BLaER1 (cell line): ENCODE results near the gene HSDL1.
A peak's percentile ranks its signal among the peaks of the same experiment; 100 is the strongest.

Source experiments
- H3K27ac ChIP-seq: shearing (Covaris generic); formaldehyde crosslinking; 2 replicates; pipeline ENCODE4 v1.8.1; 2022
- H3K27me3 ChIP-seq: shearing (Covaris generic); formaldehyde crosslinking; 2 replicates; pipeline ENCODE4 v1.8.1; 2022
- H3K36me3 ChIP-seq: shearing (Covaris generic); formaldehyde crosslinking; 2 replicates; pipeline ENCODE4 v1.8.1; 2022
- H3K4me1 ChIP-seq: shearing (Covaris generic); formaldehyde crosslinking; 2 replicates; pipeline ENCODE4 v1.8.1; 2022
- H3K4me2 ChIP-seq: shearing (Covaris generic); formaldehyde crosslinking; 2 replicates; pipeline ENCODE4 v1.8.1; 2022
- H3K4me3 ChIP-seq: shearing (Covaris generic); formaldehyde crosslinking; 2 replicates; pipeline ENCODE4 v1.8.1; 2022
- H3K9ac ChIP-seq: shearing (Covaris generic); formaldehyde crosslinking; 2 replicates; pipeline ENCODE4 v1.8.1; 2022
- H3K9me3 ChIP-seq: shearing (Covaris generic); formaldehyde crosslinking; 2 replicates; pipeline ENCODE4 v1.8.1; 2022
- H4K20me1 ChIP-seq: shearing (Covaris generic); formaldehyde crosslinking; 2 replicates; pipeline ENCODE4 v1.8.1; 2022
- Cebpa-rat ChIP-seq: shearing (Covaris generic); IDR thresholded peaks from 2 replicates; pipeline ENCODE4 v1.8.1; 2022

HSDL1 gene

DNA sequence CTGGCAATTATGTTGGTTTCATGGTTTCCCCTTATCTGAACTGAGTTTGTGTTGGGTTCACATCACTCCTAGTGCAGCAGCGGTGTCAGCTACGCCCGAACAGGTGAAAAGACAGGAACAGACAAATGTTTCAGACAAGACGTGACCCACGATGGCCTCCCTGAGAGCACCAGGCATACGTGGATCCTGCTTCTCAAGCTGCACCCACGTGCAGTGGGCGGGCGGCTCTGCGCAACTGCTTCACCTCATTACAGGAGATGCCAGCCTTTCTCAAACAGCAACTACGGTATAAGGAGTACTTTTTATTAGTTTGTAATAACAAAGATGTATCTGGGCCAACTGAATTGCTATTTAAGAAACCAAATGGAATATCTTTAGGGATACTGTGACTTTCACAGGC, 69.6 kb downstream of the HSDL1 start:
- Histone ChIP-seq H3K9me3 (no peaks in the 10 kb centered on the region), H3K36me3 (peaks cover 98% of the 10 kb centered on the region), H3K9ac (peak overlapping the region; percentile 29; the same call in 1 of the 2 replicates), H3K27me3 (no peaks in the 10 kb centered on the region), H3K27ac (no peak overlapping the region), H3K4me1 (peaks cover 3% of the 10 kb centered on the region), H4K20me1 (peaks cover 78% of the 10 kb centered on the region), H3K4me2 (no peak overlapping the region), H3K4me3 (no peak overlapping the region)
- no peak for TF ChIP-seq Cebpa-rat

- Histone ChIP-seq H3K27ac (no peak overlapping the region), H3K9ac (peak overlapping the region; percentile 29; the same call in 1 of the 2 replicates), H3K9me3 (no peaks in the 10 kb centered on the region), H3K27me3 (no peaks in the 10 kb centered on the region), H3K4me3 (no peak overlapping the region), H3K4me1 (no peaks in the 10 kb centered on the region; the same call in 1 of the 2 replicates), H3K4me2 (no peak overlapping the region), H4K20me1 (peaks cover 78% of the 10 kb centered on the region), H3K36me3 (peaks cover 97% of the 10 kb centered on the region)
- TF ChIP-seq Cebpa-rat: no peak
These were observed 70.3 kb downstream of the HSDL1 start for GRCh38 chr16:84074721-84075120.
